NCI-H1092 (cell line): ENCODE results near the gene RAB9A.
A peak's percentile ranks its signal among the peaks of the same experiment; 100 is the strongest.
"Not testable (repeated sequence)": the region's sequence is repeated elsewhere in the genome, so short reads cannot be mapped to it uniquely, and the experiment has no call there.

ENCODE experiments used
- DNase-seq: peaks from one replicate; lab custom pipeline; 2025; lab: John Stamatoyannopoulos, UW

The RAB9A gene

GRCh38 chrX:13688958-13689740 is at the start of gene RAB9A:
Gene RAB9A (plus strand): TSS chrX:13689128. CDS start chrX:13708747, 19,619 bp downstream.
- peak; percentile 65 for DNase-seq

- not testable (repeated sequence) for DNase-seq
Measured at GRCh38 chrX:13641684-13642083, 47.2 kb upstream of the RAB9A start.

GRCh38 chrX:13645464-13646153 is 43.3 kb upstream of the RAB9A start:
- no peak for DNase-seq

GRCh38 chrX:13646154-13646549 is 42.8 kb upstream of the RAB9A start:
- DNase-seq: peak; percentile 53

GRCh38 chrX:13647709-13648212 is 41.2 kb upstream of the RAB9A start:
- peak; percentile 7 for DNase-seq

- DNase-seq: not testable (repeated sequence)
Measured at GRCh38 chrX:13648336-13648735, 40.6 kb upstream of the RAB9A start.

- no peak for DNase-seq
Measured at GRCh38 chrX:13649838-13650237, 39.1 kb upstream of the RAB9A start.

- DNase-seq: no peak
Measured at GRCh38 chrX:13650318-13650717, 38.6 kb upstream of the RAB9A start.

GRCh38 chrX:13651150-13651549 is 37.8 kb upstream of the RAB9A start:
- DNase-seq: no peak

- DNase-seq: no peak
Measured at GRCh38 chrX:13652287-13652793, 36.6 kb upstream of the RAB9A start.

- peak; percentile 95 for DNase-seq
Measured at GRCh38 chrX:13652850-13653693, 35.9 kb upstream of the RAB9A start, which contains the start of gene TCEANC. Gene TCEANC (plus strand): TSS chrX:13653141. CDS start chrX:13662509, 9,368 bp downstream.

- DNase-seq: no peak
Measured at GRCh38 chrX:13654116-13654515, 34.8 kb upstream of the RAB9A start.

- DNase-seq: no peak
Measured at GRCh38 chrX:13655674-13656073, 33.3 kb upstream of the RAB9A start.

- no peak for DNase-seq
Measured at GRCh38 chrX:13658602-13659001, 30.3 kb upstream of the RAB9A start.

- no peak for DNase-seq
Measured at GRCh38 chrX:13659063-13659462, 29.9 kb upstream of the RAB9A start.

- DNase-seq: no peak
Measured at GRCh38 chrX:13661735-13662288, 27.1 kb upstream of the RAB9A start.

GRCh38 chrX:13662355-13662791 is 26.6 kb upstream of the RAB9A start:
- DNase-seq: no peak

GRCh38 chrX:13664020-13664419 is 24.9 kb upstream of the RAB9A start:
- no peak for DNase-seq

GRCh38 chrX:13666836-13667235 is 22.1 kb upstream of the RAB9A start:
- no peak for DNase-seq

GRCh38 chrX:13667919-13668318 is 21.0 kb upstream of the RAB9A start:
- DNase-seq: no peak

GRCh38 chrX:13669246-13669737 is 19.6 kb upstream of the RAB9A start:
- DNase-seq: no peak
